Left renal pelvis (tissue), 4 donors: Measurements from ENCODE around the gene ABTB2. TPM values are rescaled to one million over a fixed set of nuclear protein-coding genes. Genes with fewer than 3 reads are reported as not detected.

ENCODE experiments used
- DNase-seq, 4 donors: peaks; one replicate each; pipeline ENCODE4 v3.0.0-alpha.2; 2013; ENCODE audit warnings: low read depth in 4 of 4, low spot score in 3 of 4
- polyA plus RNA-seq, 4 donors: library from polyadenylated mRNA; unstranded; fragments of 120-200 nt; gene quantifications; one replicate each; pipeline ENCODE4 v1.2.1, GENCODE V29; 2013; ENCODE audit not compliant: insufficient read length in 4 of 4

Gene ABTB2
- polyA plus RNA-seq, 4 donors: 4.4 to 13.9 (median 7.6) TPM

DNA sequence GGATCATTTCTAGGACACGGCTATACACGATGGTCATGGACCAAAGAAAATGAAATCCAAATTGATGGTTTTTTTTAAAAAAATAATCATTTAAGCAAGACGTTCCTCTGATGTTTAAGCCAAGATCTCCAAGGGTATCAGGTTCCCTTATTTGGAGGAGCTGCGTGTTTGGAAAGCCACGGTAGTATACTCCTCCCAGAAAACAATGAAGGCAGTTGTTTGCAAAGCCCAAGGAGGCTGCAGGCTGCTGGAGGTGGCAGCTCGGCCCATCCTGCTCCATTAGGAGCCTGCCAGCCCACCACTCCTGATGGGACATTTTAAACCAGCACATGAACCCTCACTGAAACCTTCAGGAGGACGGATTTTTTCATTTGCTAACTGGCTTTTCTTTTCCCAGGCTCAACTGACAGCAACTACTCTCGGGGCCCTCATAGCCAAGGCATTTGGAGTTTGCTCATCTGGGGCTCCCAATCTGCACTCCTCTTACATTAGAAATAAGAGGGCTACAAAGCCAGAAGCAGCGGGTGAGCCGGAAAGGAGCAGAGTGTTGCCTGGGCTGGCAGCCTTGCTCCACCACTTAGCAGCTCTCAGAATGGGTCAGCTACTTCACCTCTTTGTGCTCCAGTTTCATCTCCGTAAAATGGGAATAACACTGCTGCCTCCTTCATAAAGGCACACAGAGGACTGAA lies 58.4 kb downstream of the ABTB2 start:
- no peak for DNase-seq

DNA sequence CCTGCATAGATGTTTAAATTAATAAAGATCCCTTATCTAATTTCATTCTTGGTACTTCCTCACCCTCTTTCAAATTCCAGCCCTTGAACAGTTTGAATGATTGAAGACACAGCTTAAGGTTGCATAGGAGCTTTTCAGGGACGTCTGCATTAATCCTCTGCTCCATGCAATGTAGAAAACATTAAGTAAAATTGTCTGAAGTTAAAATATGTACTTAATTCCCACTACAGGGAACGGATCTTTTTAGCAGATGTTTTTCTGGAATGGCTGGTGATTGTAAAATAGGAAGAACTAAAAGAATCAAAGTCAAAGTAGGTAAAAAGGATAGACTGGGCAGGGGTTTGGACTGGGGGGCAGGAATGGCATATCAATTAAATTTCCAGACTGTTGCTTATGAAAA lies 58.9 kb downstream of the ABTB2 start:
- no peak for DNase-seq

DNA sequence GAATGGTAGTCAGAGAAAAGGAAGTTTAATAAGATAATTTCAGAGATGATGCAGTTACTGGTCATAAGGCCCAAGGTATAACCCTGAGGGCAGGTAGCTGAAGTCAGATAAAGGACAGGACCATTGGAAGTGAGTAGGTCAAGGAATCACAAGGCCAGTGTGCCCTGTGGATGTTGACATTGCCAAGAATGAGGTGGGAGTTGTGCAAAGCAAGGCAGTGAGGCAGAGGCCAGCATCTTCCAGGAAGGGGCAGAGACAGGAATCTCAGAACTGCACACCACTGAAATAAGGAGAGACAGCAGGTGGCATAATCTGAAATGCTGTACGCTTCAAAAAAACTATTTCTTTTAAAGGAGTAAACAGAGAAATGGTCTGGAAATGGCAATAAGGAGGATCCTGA lies 61.4 kb downstream of the ABTB2 start:
- DNase-seq: no peak

DNA sequence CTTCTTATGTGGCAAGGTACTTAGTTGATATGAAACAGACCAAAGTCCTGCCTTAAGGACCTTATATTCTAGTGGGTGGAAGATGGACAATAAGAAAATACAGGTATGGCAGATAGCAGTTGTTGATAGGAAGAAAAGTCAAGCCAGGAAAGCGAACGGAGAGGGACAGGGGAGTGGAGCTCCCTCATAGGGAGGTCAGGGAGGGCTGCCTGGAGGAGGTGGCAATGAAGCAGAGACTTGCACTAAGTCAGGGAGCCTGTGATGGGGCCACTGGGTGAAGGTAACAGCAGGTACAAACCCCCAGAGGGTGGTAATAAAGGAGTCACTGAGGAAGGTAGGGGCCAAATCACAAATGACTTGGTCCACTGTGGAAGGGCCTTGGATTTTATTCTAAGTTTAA lies 65.3 kb downstream of the ABTB2 start:
- DNase-seq: no peak

DNA sequence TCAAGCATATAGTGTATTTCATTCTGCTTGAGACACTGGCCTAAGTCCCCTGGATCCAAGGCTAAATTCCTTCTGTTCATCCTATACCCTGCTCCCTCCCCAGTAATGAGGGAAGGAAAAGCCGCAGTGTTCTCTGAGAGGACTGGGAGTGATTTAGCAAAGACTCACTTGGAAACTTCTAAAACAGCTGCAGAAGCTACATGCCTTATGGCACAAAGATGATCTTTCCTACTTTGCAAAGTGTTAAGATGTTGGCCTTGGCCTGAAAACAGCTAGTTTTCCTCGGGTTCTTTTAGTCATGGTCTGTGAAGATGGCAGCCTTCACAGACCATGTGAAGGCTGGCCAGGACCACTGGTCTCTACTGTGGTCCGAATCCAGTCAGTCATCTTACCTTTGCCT lies 65.7 kb downstream of the ABTB2 start:
- no peak for DNase-seq

DNA sequence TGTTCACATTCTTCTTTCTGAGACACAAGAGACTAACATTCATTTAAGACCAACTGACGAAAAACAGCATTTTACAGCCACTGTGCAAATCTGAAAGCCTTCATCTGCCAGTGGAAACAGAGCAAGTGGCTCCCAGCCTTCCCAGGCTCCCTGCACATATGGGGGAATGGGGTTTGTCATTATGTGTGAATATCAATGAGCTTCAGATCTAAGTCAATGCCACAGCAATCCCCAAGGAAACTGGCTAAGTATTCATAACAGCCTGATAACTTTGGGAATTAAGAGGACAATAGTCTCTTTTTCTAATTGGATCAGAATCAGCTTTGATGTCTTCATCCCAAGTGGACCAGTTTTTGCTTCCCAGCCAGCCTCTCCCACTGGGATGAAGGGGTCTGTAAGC lies 66.9 kb downstream of the ABTB2 start:
- no peak for DNase-seq

DNA sequence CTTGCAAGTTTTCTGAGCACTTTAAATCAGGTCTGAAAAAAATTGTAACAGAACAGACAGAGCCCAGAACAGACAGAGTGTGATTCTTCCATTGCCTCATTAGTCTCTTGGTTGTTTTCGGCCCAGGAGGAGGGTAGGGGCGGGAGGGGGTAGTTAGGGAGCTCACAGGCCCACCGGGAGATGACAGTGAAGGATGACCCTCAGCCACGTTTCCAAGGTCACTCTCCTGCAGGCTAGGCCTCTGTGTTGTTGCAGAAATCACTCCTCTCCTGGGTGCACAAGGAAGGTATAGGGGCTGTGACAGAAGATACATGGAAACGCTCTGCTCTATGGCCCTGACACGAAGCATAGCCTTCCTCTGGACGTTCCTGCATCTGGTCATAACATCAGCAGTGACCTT lies 69.3 kb downstream of the ABTB2 start:
- DNase-seq: no peak

DNA sequence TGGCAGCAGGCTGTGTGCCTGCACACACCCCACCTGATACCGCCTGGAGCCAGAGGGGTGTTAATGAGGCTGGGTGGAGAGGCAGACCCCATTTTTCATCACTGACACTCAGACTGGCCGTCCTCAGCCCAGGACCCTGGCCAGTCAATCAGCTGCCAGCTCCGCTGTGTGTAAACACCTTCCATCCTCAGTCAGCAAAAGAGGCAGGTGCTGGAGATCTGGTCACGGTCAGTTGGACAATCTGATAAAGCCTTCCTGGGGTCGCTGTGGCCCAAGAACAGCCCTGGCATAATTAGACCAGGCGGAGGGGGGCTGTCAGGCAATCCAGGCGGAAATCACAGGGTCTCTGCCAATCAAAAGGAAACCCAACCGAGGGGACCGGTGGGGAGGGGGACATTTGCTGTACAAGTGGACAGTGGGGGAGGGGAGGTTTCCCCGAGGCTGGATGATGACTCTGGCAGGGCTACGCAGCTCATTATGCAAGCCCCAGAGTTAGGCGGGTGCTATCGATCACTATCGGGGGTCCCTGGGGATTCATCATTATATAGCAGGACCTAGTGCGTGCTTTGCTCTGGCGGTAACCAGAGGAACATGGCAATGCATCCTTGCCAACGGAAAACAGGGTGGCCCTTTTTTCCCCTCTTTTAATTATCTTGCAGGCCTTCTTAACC lies 72.9 kb downstream of the ABTB2 start:
- no peak for DNase-seq

DNA sequence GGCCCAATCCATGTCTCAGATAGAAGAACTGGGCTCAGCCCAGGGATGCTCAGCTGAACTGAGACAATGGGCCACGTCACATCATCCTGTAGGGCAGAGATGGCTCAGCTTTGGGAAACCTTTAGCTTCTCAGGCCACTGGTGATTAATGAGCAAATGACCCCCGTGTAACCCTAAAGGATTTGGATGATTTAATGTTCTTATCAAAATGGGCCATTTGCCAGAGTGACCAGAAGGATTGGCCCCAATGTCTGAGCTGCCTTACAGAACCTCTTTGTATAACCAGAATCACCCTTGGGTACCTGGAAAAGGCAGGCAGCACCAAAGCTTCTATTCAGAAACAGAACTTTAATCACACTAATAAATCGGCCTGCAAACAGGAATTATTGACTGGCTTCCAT lies 73.7 kb downstream of the ABTB2 start:
- DNase-seq: no peak

DNA sequence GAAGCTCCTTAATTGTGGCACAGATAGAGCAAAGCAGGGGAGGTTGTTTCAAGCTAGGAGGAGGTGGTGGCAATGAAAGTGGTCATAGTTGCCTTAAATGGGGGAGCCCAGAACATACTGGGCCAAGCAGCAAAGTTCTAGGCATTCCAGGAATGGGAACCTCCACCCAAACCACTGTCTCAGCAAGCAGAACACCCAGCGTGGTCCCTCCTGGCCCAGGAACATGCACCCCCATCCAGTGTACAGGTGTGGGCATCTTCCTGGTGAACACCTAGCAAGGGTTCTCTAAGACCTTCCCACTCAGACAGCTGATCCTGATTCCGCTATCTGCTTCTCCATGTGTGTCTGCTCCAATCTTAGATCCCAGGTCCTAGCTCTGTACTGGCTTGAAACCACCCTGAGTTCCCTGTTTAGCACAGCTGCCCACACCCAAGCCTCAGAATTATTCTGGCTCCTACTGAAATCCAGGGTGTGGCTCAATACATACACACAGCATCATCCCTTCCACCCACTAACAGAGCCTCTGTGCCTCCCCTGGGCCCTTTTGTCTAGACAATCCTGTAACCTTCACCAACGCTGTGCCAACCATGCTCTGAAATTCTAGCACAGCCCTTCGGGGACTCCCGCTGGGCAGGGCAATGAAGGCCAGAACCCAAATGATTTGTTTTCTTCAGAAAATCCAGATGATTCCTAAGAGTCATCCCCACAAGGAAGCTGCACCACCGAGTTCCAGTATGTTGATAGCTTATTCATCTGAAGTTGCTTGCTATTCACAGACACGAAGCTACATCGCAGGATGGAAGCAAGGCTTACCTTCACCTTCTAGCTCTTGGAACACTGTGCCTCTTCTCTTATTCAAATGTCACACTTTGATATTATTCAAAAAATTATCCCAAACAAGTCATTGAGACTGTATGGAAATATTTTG lies 76.6 kb downstream of the ABTB2 start:
- DNase-seq: no peak

DNA sequence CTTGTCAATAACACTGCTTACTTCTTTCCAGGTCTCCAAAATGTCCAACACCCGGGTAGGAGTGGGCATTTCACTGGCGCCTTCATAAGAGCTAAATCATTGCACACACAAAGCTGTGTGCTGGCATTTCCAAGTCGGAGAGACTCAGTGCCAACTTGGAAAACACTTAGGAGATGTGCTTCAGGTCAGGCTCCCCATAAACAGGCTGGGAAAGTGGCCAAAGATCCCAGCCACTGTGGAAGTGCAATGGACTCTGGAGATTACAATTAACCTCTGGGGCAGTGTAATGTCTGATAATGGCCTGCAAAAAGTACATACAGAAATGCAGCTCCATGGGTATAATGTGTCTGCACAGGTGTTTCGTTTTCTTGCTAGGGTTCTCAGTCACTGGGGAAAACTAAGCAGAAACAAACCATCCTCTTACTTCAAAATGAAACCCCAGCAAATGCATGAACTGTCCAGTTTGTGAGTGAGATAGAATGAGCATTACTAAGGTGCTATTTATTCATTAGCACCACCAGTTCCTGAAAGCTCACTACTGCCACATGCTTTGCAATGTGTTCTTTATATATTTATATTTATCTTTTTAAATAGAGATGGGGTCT lies 79.0 kb downstream of the ABTB2 start:
- no peak for DNase-seq

DNA sequence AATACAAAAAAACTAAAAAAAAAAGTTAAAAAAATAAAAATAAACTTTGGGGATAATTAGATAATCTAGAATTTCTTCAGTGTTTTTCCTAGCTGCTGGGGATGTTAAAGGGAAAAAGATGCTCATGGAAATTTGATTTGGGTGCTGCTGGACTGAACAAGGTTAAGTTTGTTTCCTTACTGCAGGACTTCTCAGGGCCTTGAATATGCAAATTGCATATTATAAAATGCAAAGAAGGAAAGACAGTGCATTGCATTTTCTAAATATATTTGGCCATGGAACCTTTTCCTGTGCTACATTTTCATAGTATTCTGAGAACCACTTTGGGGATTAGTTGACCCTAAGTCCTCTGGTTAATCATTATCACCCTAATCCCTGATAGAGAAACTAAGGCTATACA lies 79.6 kb downstream of the ABTB2 start:
- no peak for DNase-seq

DNA sequence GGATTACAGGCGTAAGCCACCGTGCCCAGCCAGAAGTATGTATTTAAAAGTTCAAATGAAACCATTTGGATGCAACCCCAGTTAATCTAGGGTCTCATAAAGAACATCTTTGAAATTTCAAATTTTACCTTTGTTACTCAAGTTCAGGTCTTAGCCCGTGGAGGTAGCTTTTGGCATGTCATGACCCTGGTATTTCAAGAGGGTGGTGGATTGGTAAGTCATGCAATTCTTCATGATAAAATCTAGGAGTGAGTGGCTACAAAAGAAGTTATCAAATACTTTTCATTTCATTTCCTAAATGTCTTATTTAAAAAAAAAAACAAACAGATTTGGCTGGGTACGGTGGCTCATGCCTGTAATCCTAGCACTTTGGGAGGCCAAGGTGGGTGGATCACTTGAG lies 80.6 kb downstream of the ABTB2 start:
- DNase-seq: no peak

DNA sequence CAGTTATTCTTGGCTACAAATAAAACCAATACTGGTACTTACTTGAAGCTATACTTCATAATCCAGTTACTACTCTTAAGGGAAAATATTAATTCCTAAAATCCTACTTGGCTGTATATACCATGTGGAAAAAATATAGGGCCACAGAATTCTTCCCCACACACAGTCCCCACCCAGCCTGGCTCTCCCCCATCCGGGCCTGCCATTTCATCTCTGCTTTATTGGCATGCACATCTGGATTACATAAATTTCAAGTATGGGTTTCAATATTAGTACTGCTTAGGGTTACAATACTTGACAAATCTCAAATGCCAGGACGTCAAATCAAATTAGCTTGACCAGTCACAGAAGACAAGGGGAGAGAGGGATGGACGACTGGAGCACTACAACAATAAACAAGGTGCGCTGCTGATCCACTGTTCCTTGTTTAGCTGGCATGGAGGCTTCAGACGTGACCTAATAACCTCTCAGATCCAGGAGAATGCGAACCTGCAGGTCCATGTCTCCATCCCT lies 81.4 kb downstream of the ABTB2 start:
- DNase-seq: no peak

DNA sequence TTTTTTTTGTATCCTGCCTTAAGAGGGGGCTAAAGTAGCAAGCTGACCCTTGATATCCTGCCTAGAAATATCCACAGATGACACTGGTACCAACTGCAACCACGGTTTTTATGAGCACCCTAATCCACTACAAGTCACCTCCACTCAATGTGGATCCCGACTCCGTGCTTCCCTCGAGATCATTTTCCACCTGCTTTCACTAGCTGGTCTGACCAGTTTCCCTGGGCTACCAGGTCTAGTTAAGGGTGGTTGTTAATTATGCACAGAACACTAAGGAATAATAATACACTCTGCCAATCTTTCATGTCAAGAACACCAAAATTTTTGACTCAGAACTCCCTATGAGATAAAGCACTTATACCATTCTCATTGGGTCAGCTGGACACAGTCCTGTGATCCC lies 82.3 kb downstream of the ABTB2 start:
- no peak for DNase-seq

DNA sequence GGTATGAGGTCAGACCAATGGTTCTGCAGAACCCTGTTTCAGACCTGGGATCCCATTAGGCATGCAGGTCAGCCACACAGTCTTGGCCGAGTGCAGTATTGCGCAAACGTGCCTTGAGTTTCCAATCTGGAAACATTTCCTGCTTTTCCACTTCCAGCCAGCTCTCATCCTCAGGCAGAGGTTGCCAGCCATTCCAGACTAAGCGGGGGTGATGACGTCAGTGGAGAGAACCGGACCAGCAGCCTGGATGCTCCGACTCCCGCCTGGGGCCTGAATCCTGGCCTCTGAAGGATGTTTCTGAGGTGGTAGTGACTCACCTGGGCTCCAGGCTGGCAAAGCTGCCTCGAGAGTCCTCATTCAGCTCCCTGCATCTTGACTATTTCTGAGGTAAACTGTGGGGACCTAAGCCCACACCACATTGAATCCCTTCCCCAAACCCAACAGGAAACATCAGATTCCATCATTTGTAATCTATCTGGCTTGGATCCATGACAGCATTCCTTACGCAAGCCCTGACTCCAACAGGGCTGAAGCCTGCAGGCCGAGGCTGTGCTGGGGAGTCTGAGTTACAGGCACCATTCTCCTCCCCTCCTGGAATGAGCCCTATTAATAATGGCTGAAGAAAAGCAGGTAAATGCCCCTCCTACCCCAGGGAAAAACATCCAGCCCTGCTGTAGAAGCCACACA lies 83.0 kb downstream of the ABTB2 start:
- peak in 1 of 4 donors; percentile 45 for DNase-seq

DNA sequence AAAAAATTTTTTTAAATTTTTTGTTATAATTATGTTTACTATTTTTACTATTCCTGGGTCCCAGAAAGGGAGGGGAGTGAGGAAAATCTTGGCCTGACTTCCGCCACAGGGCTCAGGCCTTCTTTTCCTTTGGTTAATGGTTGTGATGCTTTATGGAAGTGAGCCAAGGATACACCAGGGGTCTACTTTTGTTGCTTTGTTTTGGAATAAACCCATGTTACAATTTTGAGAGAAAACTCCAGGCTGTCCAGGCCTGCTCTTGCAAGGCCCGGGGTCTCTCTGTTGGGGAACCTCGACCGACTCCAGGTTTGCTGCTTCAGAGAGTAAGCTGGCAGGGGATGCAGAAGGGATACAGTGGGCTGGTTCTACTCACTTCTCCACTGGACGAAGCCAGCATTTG lies 84.7 kb downstream of the ABTB2 start:
- DNase-seq: no peak

DNA sequence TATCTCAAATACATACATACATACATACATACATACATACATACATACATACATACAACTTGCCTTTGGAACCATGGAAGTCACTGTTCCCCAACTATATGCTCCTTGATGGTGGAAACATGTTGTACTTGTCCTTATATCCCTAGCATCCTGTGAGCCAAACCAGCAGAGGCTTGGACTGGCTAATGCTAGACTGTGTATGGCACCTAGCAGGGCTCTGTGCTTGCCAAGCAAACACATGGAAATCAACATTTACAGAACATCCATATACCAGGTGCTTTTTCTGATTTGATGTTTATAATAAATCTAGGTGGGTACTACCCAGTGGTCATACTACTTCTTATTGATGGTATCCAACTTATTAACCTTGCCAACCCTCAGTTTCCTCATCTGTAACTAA lies 86.1 kb downstream of the ABTB2 start:
- DNase-seq: no peak

DNA sequence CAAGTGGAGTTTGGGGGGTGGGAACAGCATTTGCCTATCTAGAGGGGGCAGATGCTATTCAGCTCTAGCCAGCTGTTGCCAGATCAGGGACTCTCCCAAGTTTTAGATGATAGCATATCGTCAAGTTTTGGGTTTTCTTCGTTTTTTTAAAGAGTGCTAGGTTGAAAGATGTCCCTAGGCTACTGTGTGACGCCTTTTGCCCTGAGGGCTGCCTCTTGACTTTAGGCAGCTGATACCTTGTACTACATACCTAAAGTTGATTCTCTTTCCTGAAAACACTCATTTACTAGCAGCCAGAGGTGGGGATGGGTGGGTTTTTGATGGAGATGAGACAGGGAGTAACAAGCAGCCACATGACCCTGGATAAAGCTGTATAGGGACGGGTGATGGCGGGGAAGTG lies 87.1 kb downstream of the ABTB2 start:
- DNase-seq: no peak

DNA sequence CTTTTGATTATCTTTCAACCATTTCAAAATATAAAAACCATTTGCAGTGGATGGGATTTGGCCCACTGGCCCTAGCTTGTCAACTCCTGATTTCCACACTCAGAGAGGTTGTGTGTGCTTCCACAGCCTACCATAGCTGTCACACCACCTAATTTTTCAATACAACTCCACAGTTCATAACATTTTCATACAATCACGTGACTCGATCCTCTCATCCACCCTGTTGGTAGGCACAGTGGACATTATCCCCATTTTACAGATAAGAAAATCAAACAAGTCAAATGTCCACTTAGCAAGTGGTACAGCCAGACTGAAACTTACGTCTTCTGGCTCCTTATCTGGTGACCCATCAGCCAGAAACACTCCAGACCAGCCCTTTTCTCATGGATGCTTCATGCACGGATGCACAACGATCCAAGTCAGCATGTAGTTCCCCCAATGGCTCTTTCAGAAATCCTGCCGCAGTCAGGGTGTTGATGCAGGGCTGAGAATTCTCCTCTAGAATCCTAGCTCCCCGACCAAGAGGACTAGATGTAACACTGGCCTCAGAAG lies 88.0 kb downstream of the ABTB2 start:
- DNase-seq: no peak
